ENCODE data around the gene OR6A2. TPM values are rescaled to one million over a fixed set of nuclear protein-coding genes. Genes with fewer than 3 reads are reported as not detected.

The OR6A2 gene
- total and polyA plus RNA-seq, 2 of the 8 experiments (the other 6 are each of a cell fraction or from before 2014, with no cell fraction given): 0.14 to 0.20 TPM

- Histone ChIP-seq H3K14ac (ENCODE audit: insufficient read length) (no peak overlapping the region), H3K23me2 (ENCODE audit: low read depth, low read length) (no peaks in the 10 kb centered on the region), H4K8ac (ENCODE audit: extremely low read depth, insufficient read depth, low read length) (no peak overlapping the region), H3K4me1 (replicated peaks in 1 of 4; ENCODE audit: control insufficient read depth in 3 of 4, insufficient read depth in 4 of 4, low read length in 3 of 4) (no peaks in the 10 kb centered on the region), H3K23ac (ENCODE audit: insufficient read length) (no peak overlapping the region), H3K79me1 (ENCODE audit: low read depth, low read length) (no peaks in the 10 kb centered on the region), H3K79me2 (ENCODE audit: control insufficient read depth in 1 of 2, insufficient read depth in 2 of 2, low read length in 2 of 2) (no peaks in the 10 kb centered on the region), H3K4ac (replicated peaks; ENCODE audit: insufficient read length, low read depth, low read length) (no peak overlapping the region), H2BK5ac (ENCODE audit: low read depth, low read length) (no peak overlapping the region), H4K5ac (ENCODE audit: insufficient read length, low read depth, low read length) (no peak overlapping the region), H3K18ac (ENCODE audit: extremely low read depth, low read length) (no peak overlapping the region), H3K27ac (ENCODE audit: low read depth, low read length) (no peak overlapping the region), H2AK5ac (ENCODE audit: low read depth, low read length) (no peak overlapping the region), H3K27me3 (replicated peaks in 1 of 4; ENCODE audit: control insufficient read depth in 3 of 4, extremely low read depth in 1 of 4, insufficient read depth in 3 of 4, low read length in 3 of 4) (no peaks in the 10 kb centered on the region), H3K36me3 (ENCODE audit: control insufficient read depth in 2 of 4, insufficient read depth in 4 of 4, low read length in 3 of 4) (no peaks in the 10 kb centered on the region), H2BK120ac (replicated peaks; ENCODE audit: low read depth, low read length) (no peak overlapping the region), H2AFZ (ENCODE audit: low read length) (no peak overlapping the region), H2BK15ac (ENCODE audit: low read length) (no peak overlapping the region), H3K56ac (replicated peaks; ENCODE audit: insufficient read length, low read depth, low read length) (no peak overlapping the region), H2BK12ac (ENCODE audit: low read depth, low read length) (no peak overlapping the region), H4K20me1 (replicated peaks in 1 of 2; ENCODE audit: control insufficient read depth in 1 of 2, insufficient read depth in 2 of 2, low read length in 2 of 2) (no peaks in the 10 kb centered on the region), H3K9ac (replicated peaks in 1 of 4; ENCODE audit: extremely low read depth in 1 of 4, low read depth in 3 of 4, low read length in 3 of 4) (no peak overlapping the region), H3K4me3 (ENCODE audit: extremely low read depth in 1 of 4, insufficient read depth in 2 of 4, low read depth in 3 of 4, low read length in 4 of 4) (no peak overlapping the region), H3K4me2 (ENCODE audit: insufficient read depth in 1 of 2, low read depth in 2 of 2, low read length in 2 of 2) (no peak overlapping the region), H2BK20ac (ENCODE audit: low read length) (no peak overlapping the region), H4K91ac (replicated peaks; ENCODE audit: insufficient read length, low read length) (no peak overlapping the region), H3K9me3 (ENCODE audit: insufficient read depth in 2 of 2, low read depth in 1 of 2, low read length in 1 of 2) (no peaks in the 10 kb centered on the region)
- DNase-seq (ENCODE audit: low read depth in 1 of 2, low spot score in 2 of 2) (no peak), FAIRE-seq (no peak)
- ChIA-PET POLR2A (ENCODE audit: partially characterized antibody) (no interaction called here), CTCF (ENCODE audit: partially characterized antibody) (interaction anchor here (0.5 to 7.8 kb wide), 3 partner anchors 9 to 238 kb away, joined by 3 to 86 read pairs (median 36); no protein-coding TSS in a partner anchor)
- WGBS, 2 experiments (ENCODE audit: extremely low coverage in 1 of 2, insufficient coverage in 1 of 2, insufficient read length in 1 of 2, insufficient replicate concordance in 2 of 2, low coverage in 1 of 2, low lambda C conversion rate in 2 of 2, missing lambda C conversion rate in 1 of 2): 87% methylated on average over 3 of the region's 3 CpGs; no CpG with 5 or more reads in 1 of the 2 experiments
- TF ChIP-seq NANOG (IDR thresholded peaks at IDR 0.05; ENCODE audit: insufficient read depth, low read depth, low read length, poor library complexity, severe bottlenecking): no peak
- no peak for TF ChIP-seq SP4 (IDR thresholded peaks at IDR 0.05; ENCODE audit: low read length)
- no peak for TF ChIP-seq SIX5 (IDR thresholded peaks at IDR 0.05; ENCODE audit: low read depth, low read length)
- no peak for TF ChIP-seq FOSL1 (IDR thresholded peaks at IDR 0.05; ENCODE audit: insufficient read depth, low read depth, low read length)
- no peak for TF ChIP-seq BRCA1 (IDR thresholded peaks at IDR 0.05; ENCODE audit: low read depth, low read length)
- TF ChIP-seq SIN3A (conservative IDR thresholded peaks at IDR 0.05 in 1 of 2, IDR thresholded peaks at IDR 0.05 in 1 of 2; ENCODE audit: low read depth in 1 of 2, low read length in 2 of 2): no peak
- no peak for TF ChIP-seq RFX5 (IDR thresholded peaks at IDR 0.05; ENCODE audit: borderline replicate concordance, low read depth, low read length)
- no peak for TF ChIP-seq SP1 (IDR thresholded peaks at IDR 0.05; ENCODE audit: low read depth, low read length)
- no peak for TF ChIP-seq SRF (IDR thresholded peaks at IDR 0.05; ENCODE audit: low read depth, low read length)
- TF ChIP-seq MAX (IDR thresholded peaks at IDR 0.05): no peak
- no peak for TF ChIP-seq POLR2A (IDR thresholded peaks at IDR 0.05; ENCODE audit: control extremely low read depth in 1 of 2, low read depth in 2 of 2, low read length in 2 of 2)
- no peak for TF ChIP-seq TAF1 (IDR thresholded peaks at IDR 0.05; ENCODE audit: low read depth, low read length)
- no peak for TF ChIP-seq MAFK (IDR thresholded peaks at IDR 0.05; ENCODE audit: low read depth, low read length)
- TF ChIP-seq EZH2 (IDR thresholded peaks at IDR 0.05; ENCODE audit: low read depth, low read length, severe bottlenecking): no peak
- no peak for TF ChIP-seq SAP30 (IDR thresholded peaks at IDR 0.05; ENCODE audit: insufficient read depth, insufficient replicate concordance, low read length)
Observed at GRCh38 chr11:6747097-6747668, 52.3 kb downstream of the OR6A2 start.

All from H1 (cell line).